Ascending aorta (tissue), 2 donors: Measurements from ENCODE around the gene KRTAP22-1. TPM values are rescaled to one million over a fixed set of nuclear protein-coding genes. Genes with fewer than 3 reads are reported as not detected.

Experiments used
- DNase-seq, 2 donors: peaks; one replicate each; pipeline ENCODE4 v3.0.0-alpha.2; 2019; ENCODE audit warnings: low spot score in 2 of 2
- H3K27ac ChIP-seq, 2 donors: fragments of 200-600 bp; sonication (generic); one replicate each; pipeline ENCODE4 v1.5.1; 2016 to 2017; ENCODE audit warnings: mild to moderate bottlenecking in 1 of 2
- H3K27me3 ChIP-seq: fragments of 200-600 bp; sonication (generic); one replicate; pipeline ENCODE4 v1.5.1; 2017
- H3K36me3 ChIP-seq, 2 donors: fragments of 200-600 bp; sonication (generic); one replicate each; pipeline ENCODE4 v1.5.1; 2016
- H3K4me1 ChIP-seq, 2 donors: fragments of 200-600 bp; sonication (generic); one replicate each; pipeline ENCODE4 v1.5.1; 2016 to 2017; ENCODE audit warnings: mild to moderate bottlenecking in 1 of 2
- H3K4me3 ChIP-seq, 2 donors: fragments of 200-600 bp; sonication (generic); one replicate each; pipeline ENCODE4 v1.5.1; 2016 to 2017; ENCODE audit warnings: mild to moderate bottlenecking in 1 of 2
- H3K9me3 ChIP-seq, 2 donors: fragments of 200-600 bp; sonication (generic); one replicate each; pipeline ENCODE4 v1.5.1; 2016
- CTCF ChIP-seq, 3 experiments: fragments of 200-600 bp in 2 of 3; fragments of 450-650 bp in 1 of 3; sonication (generic) in 2 of 3; IDR thresholded peaks; one replicate each; pipeline ENCODE4 v1.5.1; 2016 to 2019; ENCODE audit warnings: antibody characterized with exemption in 3 of 3, mild to moderate bottlenecking in 1 of 3, moderate library complexity in 1 of 3
- intact Hi-C: fragments of 100-400 bp; cut with DNase I; formaldehyde crosslinking; loops from one replicate; pipeline ENCODE4 v1.15.1; 2023
- total RNA-seq: library from RNA; depleted of rRNA; stranded (reverse); fragments of >200 nt; gene quantifications from one replicate; pipeline ENCODE4 v1.1.0, GENCODE V29; 2016

The KRTAP22-1 gene
- not detected for total RNA-seq

- intact Hi-C loops, result no loop called here
- no peaks in the 10 kb centered on the region for H3K4me1 ChIP-seq
Observed at GRCh38 chr21:30600787-30601186, at the start of gene KRTAP22-1. Gene KRTAP22-1, plus strand, starts transcription at chr21:30601087.

GRCh38 chr21:30552782-30553181 lies 48.1 kb upstream of the KRTAP22-1 start:
- H3K4me1 ChIP-seq, result no peaks in the 10 kb centered on the region
- intact Hi-C loops, result no loop called here
- H3K4me3 ChIP-seq, result no peak overlapping the region
- H3K27me3 ChIP-seq, result no peaks in the 10 kb centered on the region
- DNase-seq, result no peak
- TF ChIP-seq CTCF (IDR thresholded peaks at IDR 0.05), result no peak
- H3K36me3 ChIP-seq, result no peaks in the 10 kb centered on the region
- no peaks in the 10 kb centered on the region for H3K9me3 ChIP-seq
- H3K27ac ChIP-seq, result no peak overlapping the region

More at GRCh38 chr21:30600787-30601186, at the start of gene KRTAP22-1:
- Histone ChIP-seq H3K27me3 (no peaks in the 10 kb centered on the region), H3K27ac (no peak within 1 kb of the TSS), H3K4me3 (no peak within 1 kb of the TSS), H3K36me3 (no peaks in the 10 kb centered on the region), H3K9me3 (no peaks in the 10 kb centered on the region)
- DNase-seq, result no peak
- no peak for TF ChIP-seq CTCF (IDR thresholded peaks at IDR 0.05)

GRCh38 chr21:30555095-30555494 lies 45.8 kb upstream of the KRTAP22-1 start:
- intact Hi-C loops, result no loop called here
- H3K27me3 ChIP-seq, result no peaks in the 10 kb centered on the region
- no peak for TF ChIP-seq CTCF (IDR thresholded peaks at IDR 0.05)
- no peaks in the 10 kb centered on the region for H3K9me3 ChIP-seq
- H3K4me3 ChIP-seq, result no peak overlapping the region
- no peak overlapping the region for H3K27ac ChIP-seq
- H3K4me1 ChIP-seq, result no peaks in the 10 kb centered on the region
- no peak for DNase-seq
- H3K36me3 ChIP-seq, result no peaks in the 10 kb centered on the region

- no peak within 1 kb of the TSS for H3K4me3 ChIP-seq
- no peak for DNase-seq
- no peaks in the 10 kb centered on the region for H3K9me3 ChIP-seq
- H3K36me3 ChIP-seq, result no peaks in the 10 kb centered on the region
- H3K27ac ChIP-seq, result no peak within 1 kb of the TSS
- H3K4me1 ChIP-seq, result no peaks in the 10 kb centered on the region
- TF ChIP-seq CTCF (IDR thresholded peaks at IDR 0.05), result no peak
- intact Hi-C loops, result no loop called here
- H3K27me3 ChIP-seq, result no peaks in the 10 kb centered on the region
Observed at GRCh38 chr21:30561264-30561895, 39.5 kb upstream of the KRTAP22-1 start, which contains the start of gene KRTAP19-7. Gene KRTAP19-7, minus strand, starts transcription at chr21:30561314. Its CDS starts 25 bp downstream, at chr21:30561289.

GRCh38 chr21:30561957-30562356 lies 38.9 kb upstream of the KRTAP22-1 start:
- no peak overlapping the region for H3K27ac ChIP-seq
- no peak overlapping the region for H3K4me3 ChIP-seq
- no peaks in the 10 kb centered on the region for H3K9me3 ChIP-seq
- no peaks in the 10 kb centered on the region for H3K4me1 ChIP-seq
- H3K36me3 ChIP-seq, result no peaks in the 10 kb centered on the region
- H3K27me3 ChIP-seq, result no peaks in the 10 kb centered on the region
- DNase-seq, result no peak
- no peak for TF ChIP-seq CTCF (IDR thresholded peaks at IDR 0.05)
- intact Hi-C loops, result no loop called here

GRCh38 chr21:30563072-30563471 lies 37.8 kb upstream of the KRTAP22-1 start:
- Histone ChIP-seq H3K4me3 (no peak overlapping the region), H3K9me3 (no peaks in the 10 kb centered on the region), H3K4me1 (no peaks in the 10 kb centered on the region), H3K27ac (no peak overlapping the region), H3K36me3 (no peaks in the 10 kb centered on the region), H3K27me3 (no peaks in the 10 kb centered on the region)
- intact Hi-C loops, result no loop called here
- no peak for TF ChIP-seq CTCF (IDR thresholded peaks at IDR 0.05)
- no peak for DNase-seq
